A673 (cell line): ENCODE data around the gene SUCLG2. TPM values are rescaled to one million over a fixed set of nuclear protein-coding genes. Genes with fewer than 3 reads are reported as not detected.

ENCODE experiments used
- BruUV-seq: library from RNA; stranded (reverse); fragments of 400-500 nt; replicated peaks from 2 replicates; lab custom pipeline; 2021; lab: Mats Ljungman, UMichigan
- CTCF ChIA-PET: fragments of 300-600 bp; sonication (Branson Sonifier 250); formaldehyde crosslinking; loops from one replicate; lab custom pipeline; 2022; ENCODE audit warnings: antibody characterized with exemption; lab: Charles Lee
- POLR2A ChIA-PET: fragments of 300-600 bp; sonication (Branson Sonifier 250); formaldehyde crosslinking; loops from one replicate; lab custom pipeline; 2022; ENCODE audit warnings: antibody characterized with exemption; ENCODE audit not compliant: low non-redundant PET; lab: Charles Lee
- DNase-seq: peaks from one replicate; pipeline ENCODE4 v3.0.0-alpha.2; 2015; ENCODE audit warnings: low spot score
- H3K27ac ChIP-seq: fragments of 200-600 bp; sonication (generic); 2 replicates; pipeline ENCODE4 v1.5.1; 2016; ENCODE audit warnings: mixed run types, low read depth, mild to moderate bottlenecking, mixed read lengths, antibody characterized with exemption, low read length; ENCODE audit not compliant: poor library complexity, severe bottlenecking
- H3K27me3 ChIP-seq: fragments of 200-600 bp; sonication (generic); replicated peaks from 2 replicates; pipeline ENCODE4 v1.6.1; 2017; ENCODE audit warnings: mixed run types, low read depth, mild to moderate bottlenecking, mixed read lengths, antibody characterized with exemption, low read length; ENCODE audit not compliant: insufficient read depth, poor library complexity
- H3K36me3 ChIP-seq: fragments of 200-600 bp; sonication (generic); 2 replicates; pipeline ENCODE4 v1.6.1; 2016; ENCODE audit warnings: mixed run types, mild to moderate bottlenecking, mixed read lengths, antibody characterized with exemption, low read length; ENCODE audit not compliant: insufficient read depth, poor library complexity, severe bottlenecking
- H3K4me1 ChIP-seq: fragments of 200-600 bp; sonication (generic); 2 replicates; pipeline ENCODE4 v1.6.1; 2017; ENCODE audit warnings: mixed run types, mild to moderate bottlenecking, mixed read lengths, antibody characterized with exemption, low read length; ENCODE audit not compliant: insufficient read depth, poor library complexity, severe bottlenecking
- H3K4me3 ChIP-seq: fragments of 200-600 bp; sonication (generic); 2 replicates; pipeline ENCODE4 v1.5.1; 2016; ENCODE audit warnings: low read depth, mixed run types, mild to moderate bottlenecking, mixed read lengths, low read length; ENCODE audit not compliant: poor library complexity, severe bottlenecking
- H3K9me3 ChIP-seq: fragments of 200-600 bp; sonication (generic); 2 replicates; pipeline ENCODE4 v1.6.1; 2016; ENCODE audit warnings: mixed run types, low read depth, mild to moderate bottlenecking, mixed read lengths, antibody characterized with exemption, low read length; ENCODE audit not compliant: poor library complexity, severe bottlenecking
- CTCF ChIP-seq: fragments of 300-800, 200-600 bp; sonication (generic); conservative IDR thresholded peaks from 2 replicates; pipeline ENCODE4 v1.5.1; 2017; ENCODE audit warnings: low read depth, mild to moderate bottlenecking, antibody characterized with exemption, low read length, moderate library complexity, mixed read lengths
- EZH2 ChIP-seq: fragments of 200-600 bp; sonication (generic); IDR thresholded peaks from 2 replicates; pipeline ENCODE4 v1.6.1; 2017; ENCODE audit warnings: borderline replicate concordance, low read depth, mild to moderate bottlenecking, mixed read lengths, antibody characterized with exemption, low read length; ENCODE audit not compliant: poor library complexity, severe bottlenecking
- intact Hi-C: fragments of 100-400 bp; cut with micrococcal nuclease; formaldehyde crosslinking; loops from one replicate; pipeline ENCODE4 v1.10.0; 2022; ENCODE audit not compliant: unreplicated experiment
- total RNA-seq: library from RNA; stranded (reverse); gene quantifications from 2 replicates; pipeline ENCODE4 v1.2.3, GENCODE V29; 2021

Gene SUCLG2
- total RNA-seq, 1 experiment from 2014 or later = 7.4 TPM

- DNase-seq = no peak
- no peak for TF ChIP-seq EZH2
- no peak for TF ChIP-seq CTCF
- no peaks in the 10 kb centered on the region for H3K27me3 ChIP-seq
- ChIA-PET POLR2A (no interaction called here), CTCF (no interaction called here)
- H3K27ac ChIP-seq = no peak overlapping the region
- no peaks in the 10 kb centered on the region for H3K4me1 ChIP-seq
- no TSS peak for BruUV-seq
- H3K4me3 ChIP-seq = no peak overlapping the region
- no peaks in the 10 kb centered on the region for H3K9me3 ChIP-seq
- intact Hi-C loops = no loop called here
- no peaks in the 10 kb centered on the region for H3K36me3 ChIP-seq
These were observed 7.7 kb downstream of the SUCLG2 start for GRCh38 chr3:67646586-67647234.

- BruUV-seq = no TSS peak
- no peak for DNase-seq
- no peaks in the 10 kb centered on the region for H3K27me3 ChIP-seq
- POLR2A ChIA-PET = no interaction called here
- no peak overlapping the region for H3K4me3 ChIP-seq
- CTCF ChIA-PET = no interaction called here
- TF ChIP-seq EZH2 = no peak
- no peak for TF ChIP-seq CTCF
- no peaks in the 10 kb centered on the region for H3K9me3 ChIP-seq
- H3K27ac ChIP-seq = no peak overlapping the region
- H3K4me1 ChIP-seq = no peaks in the 10 kb centered on the region
- intact Hi-C loops = no loop called here
- no peaks in the 10 kb centered on the region for H3K36me3 ChIP-seq
These were observed 9.6 kb downstream of the SUCLG2 start for GRCh38 chr3:67644827-67645226.

- CTCF ChIA-PET = no interaction called here
- no TSS peak for BruUV-seq
- H3K4me3 ChIP-seq = no peak overlapping the region
- intact Hi-C loops = no loop called here
- H3K4me1 ChIP-seq = no peaks in the 10 kb centered on the region
- POLR2A ChIA-PET = no interaction called here
- no peak overlapping the region for H3K27ac ChIP-seq
- no peak for DNase-seq
- no peak for TF ChIP-seq EZH2
- no peak for TF ChIP-seq CTCF
- H3K36me3 ChIP-seq = no peaks in the 10 kb centered on the region
- no peaks in the 10 kb centered on the region for H3K9me3 ChIP-seq
- H3K27me3 ChIP-seq = no peaks in the 10 kb centered on the region
These were observed 11.7 kb downstream of the SUCLG2 start for GRCh38 chr3:67642734-67643133.
